ENCODE data around the gene FBXL16.

DNA sequence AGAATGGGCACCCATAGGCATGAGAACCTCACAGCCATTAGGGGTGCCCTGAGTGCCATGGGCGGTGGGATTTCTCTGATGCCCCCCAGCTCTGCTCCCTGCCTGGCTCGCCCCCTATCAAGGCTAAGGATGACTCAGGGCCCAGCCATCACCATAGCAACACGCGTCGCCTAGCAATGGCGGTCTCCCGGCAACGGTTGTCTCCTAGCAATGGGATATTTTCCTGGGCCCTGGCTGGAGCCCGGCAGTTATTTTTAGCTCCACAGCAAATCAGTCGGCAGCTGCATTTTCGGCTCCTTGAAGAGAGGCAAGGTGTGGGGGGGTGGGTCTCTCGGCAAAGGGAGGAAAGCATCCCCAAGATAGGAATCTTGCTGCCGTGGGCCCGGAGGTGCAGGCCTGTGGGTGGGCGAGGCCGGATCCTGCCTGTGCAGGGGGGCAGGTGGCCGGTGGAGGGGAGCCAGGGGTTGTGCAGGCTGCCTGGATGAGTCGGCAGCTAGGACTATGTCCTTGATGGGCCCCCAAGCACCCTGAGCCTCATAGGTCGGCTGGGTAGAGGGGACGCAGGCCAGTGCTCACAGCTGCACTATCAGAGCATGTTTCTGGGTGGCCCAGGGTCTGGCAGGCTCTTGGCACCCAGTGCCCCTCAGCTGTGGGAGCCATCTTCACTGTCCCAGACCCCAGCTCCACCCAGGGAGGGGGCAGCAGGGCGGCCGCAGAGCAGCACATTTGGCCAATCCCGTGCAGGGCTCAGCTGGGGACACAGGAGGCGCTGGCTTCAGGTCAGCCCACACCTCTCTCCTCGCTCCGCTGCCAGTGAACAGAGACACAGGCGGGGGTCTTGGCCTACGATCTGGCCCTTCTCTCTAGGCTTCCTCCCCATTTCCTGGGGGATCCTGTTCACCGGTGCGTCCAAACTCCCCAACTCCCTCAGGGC, 4.2 kb upstream of the FBXL16 start:
- TF ChIP-seq POLR2A (IDR thresholded peaks at IDR 0.05) = no peak
- TF ChIP-seq, protein P1, sequence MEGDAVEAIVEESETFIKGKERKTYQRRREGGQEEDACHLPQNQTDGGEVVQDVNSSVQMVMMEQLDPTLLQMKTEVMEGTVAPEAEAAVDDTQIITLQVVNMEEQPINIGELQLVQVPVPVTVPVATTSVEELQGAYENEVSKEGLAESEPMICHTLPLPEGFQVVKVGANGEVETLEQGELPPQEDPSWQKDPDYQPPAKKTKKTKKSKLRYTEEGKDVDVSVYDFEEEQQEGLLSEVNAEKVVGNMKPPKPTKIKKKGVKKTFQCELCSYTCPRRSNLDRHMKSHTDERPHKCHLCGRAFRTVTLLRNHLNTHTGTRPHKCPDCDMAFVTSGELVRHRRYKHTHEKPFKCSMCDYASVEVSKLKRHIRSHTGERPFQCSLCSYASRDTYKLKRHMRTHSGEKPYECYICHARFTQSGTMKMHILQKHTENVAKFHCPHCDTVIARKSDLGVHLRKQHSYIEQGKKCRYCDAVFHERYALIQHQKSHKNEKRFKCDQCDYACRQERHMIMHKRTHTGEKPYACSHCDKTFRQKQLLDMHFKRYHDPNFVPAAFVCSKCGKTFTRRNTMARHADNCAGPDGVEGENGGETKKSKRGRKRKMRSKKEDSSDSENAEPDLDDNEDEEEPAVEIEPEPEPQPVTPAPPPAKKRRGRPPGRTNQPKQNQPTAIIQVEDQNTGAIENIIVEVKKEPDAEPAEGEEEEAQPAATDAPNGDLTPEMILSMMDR (IDR thresholded peaks at IDR 0.05) = no peak
